Parathyroid adenoma (tissue), 2 donors: ENCODE data around the gene SCP2.
A peak's percentile ranks its signal among the peaks of the same experiment; 100 is the strongest.

Experiments used
- H2AFZ ChIP-seq: fragments of 300-600 bp; sonication (generic); one replicate; pipeline ENCODE4 v1.7.0; 2017; ENCODE audit warnings: antibody characterized with exemption, mild to moderate bottlenecking
- H3K27ac ChIP-seq: fragments of 300-600 bp; sonication (generic); one replicate; pipeline ENCODE4 v1.7.0; 2017
- H3K27me3 ChIP-seq: fragments of 300-600 bp; sonication (generic); one replicate; pipeline ENCODE4 v1.7.0; 2017; ENCODE audit warnings: low read length; ENCODE audit not compliant: control insufficient read depth, insufficient read depth
- H3K36me3 ChIP-seq: fragments of 300-600 bp; sonication (generic); one replicate; pipeline ENCODE4 v1.7.0; 2017; ENCODE audit warnings: low read length; ENCODE audit not compliant: control insufficient read depth, insufficient read depth
- H3K4me1 ChIP-seq: fragments of 300-600 bp; sonication (generic); one replicate; pipeline ENCODE4 v1.7.0; 2017; ENCODE audit warnings: control low read depth
- H3K4me2 ChIP-seq: fragments of 300-600 bp; sonication (generic); one replicate; pipeline ENCODE4 v1.7.0; 2017; ENCODE audit warnings: low read length
- H3K4me3 ChIP-seq: fragments of 300-600 bp; sonication (generic); one replicate; pipeline ENCODE4 v1.7.0; 2017; ENCODE audit warnings: low read depth, low read length
- H3K79me2 ChIP-seq: fragments of 300-600 bp; sonication (generic); one replicate; pipeline ENCODE4 v1.7.0; 2017; ENCODE audit warnings: control low read depth
- H3K9ac ChIP-seq: fragments of 300-600 bp; sonication (generic); one replicate; pipeline ENCODE4 v1.7.0; 2017; ENCODE audit warnings: mild to moderate bottlenecking
- H3K9me3 ChIP-seq: fragments of 300-600 bp; sonication (generic); one replicate; pipeline ENCODE4 v1.7.0; 2017; ENCODE audit warnings: low read length; ENCODE audit not compliant: control insufficient read depth
- TF ChIP-seq, protein P1 (sequence below): fragments of 300-600 bp; sonication (generic); IDR thresholded peaks from one replicate; pipeline ENCODE4 v1.7.0; 2017; ENCODE audit warnings: antibody characterized with exemption, mild to moderate bottlenecking
- donor health status: primary hyperparathyroidism.

SCP2 gene

DNA sequence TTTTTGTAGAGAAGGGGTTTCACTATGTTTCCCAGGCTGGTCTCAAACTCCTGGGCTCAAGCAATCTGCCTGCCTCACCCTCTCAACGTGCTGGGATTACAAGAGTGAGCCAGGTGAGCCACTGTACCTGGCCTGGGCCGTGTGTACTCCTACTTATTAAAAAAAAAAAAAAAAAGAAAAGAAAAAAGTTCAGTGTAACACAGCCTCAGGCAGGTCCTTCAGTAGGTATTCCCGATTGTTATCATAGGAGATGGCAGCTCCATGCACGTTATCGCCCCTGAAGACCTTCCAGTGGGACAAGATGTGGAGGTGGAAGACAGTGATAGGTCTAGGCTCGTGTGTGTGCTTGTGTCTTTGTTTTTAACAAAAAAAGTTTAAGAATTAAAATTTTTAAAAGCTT is 8.9 kb upstream of the SCP2 start:
- no peaks in the 10 kb centered on the region for H3K4me1 ChIP-seq
- H3K36me3 ChIP-seq = no peaks in the 10 kb centered on the region
- H3K4me3 ChIP-seq = no peak overlapping the region
- H3K9me3 ChIP-seq = no peaks in the 10 kb centered on the region
- no peak overlapping the region for H2AFZ ChIP-seq
- no peak overlapping the region for H3K4me2 ChIP-seq
- TF ChIP-seq, protein P1, sequence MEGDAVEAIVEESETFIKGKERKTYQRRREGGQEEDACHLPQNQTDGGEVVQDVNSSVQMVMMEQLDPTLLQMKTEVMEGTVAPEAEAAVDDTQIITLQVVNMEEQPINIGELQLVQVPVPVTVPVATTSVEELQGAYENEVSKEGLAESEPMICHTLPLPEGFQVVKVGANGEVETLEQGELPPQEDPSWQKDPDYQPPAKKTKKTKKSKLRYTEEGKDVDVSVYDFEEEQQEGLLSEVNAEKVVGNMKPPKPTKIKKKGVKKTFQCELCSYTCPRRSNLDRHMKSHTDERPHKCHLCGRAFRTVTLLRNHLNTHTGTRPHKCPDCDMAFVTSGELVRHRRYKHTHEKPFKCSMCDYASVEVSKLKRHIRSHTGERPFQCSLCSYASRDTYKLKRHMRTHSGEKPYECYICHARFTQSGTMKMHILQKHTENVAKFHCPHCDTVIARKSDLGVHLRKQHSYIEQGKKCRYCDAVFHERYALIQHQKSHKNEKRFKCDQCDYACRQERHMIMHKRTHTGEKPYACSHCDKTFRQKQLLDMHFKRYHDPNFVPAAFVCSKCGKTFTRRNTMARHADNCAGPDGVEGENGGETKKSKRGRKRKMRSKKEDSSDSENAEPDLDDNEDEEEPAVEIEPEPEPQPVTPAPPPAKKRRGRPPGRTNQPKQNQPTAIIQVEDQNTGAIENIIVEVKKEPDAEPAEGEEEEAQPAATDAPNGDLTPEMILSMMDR = no peak
- H3K27ac ChIP-seq = no peak overlapping the region
- no peaks in the 10 kb centered on the region for H3K79me2 ChIP-seq
- no peaks in the 10 kb centered on the region for H3K27me3 ChIP-seq
- H3K9ac ChIP-seq = no peak overlapping the region

DNA sequence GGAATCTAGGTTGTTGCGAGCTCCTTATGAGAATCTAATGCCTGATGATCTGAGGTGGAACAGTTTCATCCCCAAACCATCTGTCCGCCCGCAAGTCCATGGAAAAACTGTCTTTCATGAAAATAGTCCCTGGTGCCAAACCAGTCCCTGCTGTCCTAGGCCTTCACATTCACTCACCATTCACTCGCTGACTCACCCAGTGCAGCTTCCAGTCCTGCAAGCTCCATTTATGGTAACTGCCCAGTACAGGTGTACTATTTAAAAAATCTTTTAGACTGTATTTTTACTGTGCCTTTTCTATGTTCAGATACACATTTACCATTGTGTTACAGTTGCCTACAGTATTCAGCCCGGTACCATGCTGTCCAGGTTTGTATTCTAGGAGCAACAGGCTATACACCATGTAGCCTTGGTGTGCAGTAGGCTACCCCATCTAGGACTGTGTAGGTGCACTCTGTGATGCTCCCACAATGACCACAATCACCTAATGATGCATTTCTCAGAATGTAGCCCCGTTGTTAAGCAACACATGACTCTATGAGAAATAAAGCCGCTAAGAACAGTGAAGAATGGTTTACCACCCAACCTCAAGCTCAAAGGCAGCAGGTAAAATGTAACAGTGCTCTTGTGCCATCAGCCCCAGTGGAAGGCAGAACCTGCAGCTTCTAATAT is 7.9 kb upstream of the SCP2 start:
- no peak overlapping the region for H3K4me2 ChIP-seq
- no peak overlapping the region for H3K9ac ChIP-seq
- H3K9me3 ChIP-seq = no peaks in the 10 kb centered on the region
- no peaks in the 10 kb centered on the region for H3K79me2 ChIP-seq
- H3K4me3 ChIP-seq = no peak overlapping the region
- no peaks in the 10 kb centered on the region for H3K4me1 ChIP-seq
- no peaks in the 10 kb centered on the region for H3K27me3 ChIP-seq
- TF ChIP-seq, protein P1 = no peak
- no peaks in the 10 kb centered on the region for H3K36me3 ChIP-seq
- H2AFZ ChIP-seq = no peak overlapping the region
- H3K27ac ChIP-seq = no peak overlapping the region

DNA sequence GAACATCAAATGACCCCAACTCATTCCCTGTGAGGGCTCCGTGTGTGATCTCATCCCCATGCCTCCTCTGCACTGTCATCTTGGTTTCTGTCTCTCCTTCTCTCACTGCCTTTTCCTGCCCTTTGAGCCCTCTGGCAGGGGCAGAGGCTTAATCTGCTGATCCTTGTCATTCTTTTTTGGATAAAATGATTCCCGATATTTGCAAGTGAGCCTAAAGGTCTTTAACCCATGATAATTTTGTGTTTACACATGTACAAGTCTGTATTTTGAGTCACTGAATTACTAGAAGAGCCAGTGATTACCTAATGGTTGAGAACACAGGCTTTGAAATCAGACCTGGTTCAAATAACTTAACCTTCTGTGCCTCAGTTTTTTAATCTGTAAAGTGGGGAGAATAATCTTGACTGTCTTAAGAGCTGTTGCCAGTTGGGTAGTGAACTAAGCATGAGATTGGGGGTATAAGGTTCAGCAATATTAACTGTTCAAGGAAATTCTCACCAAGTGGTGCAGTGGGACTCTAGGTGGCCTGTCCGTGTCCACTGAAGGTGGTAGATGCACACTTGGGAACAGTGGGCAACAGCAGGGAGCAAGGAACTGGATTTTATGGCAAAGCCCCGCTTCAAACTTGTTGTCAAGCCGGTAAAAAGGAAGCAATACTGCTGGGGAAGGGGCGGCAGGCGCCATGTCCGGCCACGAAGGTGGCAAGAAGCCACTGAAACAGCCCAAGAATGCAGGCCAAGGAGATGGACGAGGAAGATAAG is 7.2 kb upstream of the SCP2 start:
- H3K4me2 ChIP-seq = peak overlapping the region; percentile 86
- no peaks in the 10 kb centered on the region for H3K79me2 ChIP-seq
- TF ChIP-seq, protein P1 = no peak
- no peaks in the 10 kb centered on the region for H3K27me3 ChIP-seq
- no peaks in the 10 kb centered on the region for H3K36me3 ChIP-seq
- peak overlapping the region; percentile 83 for H3K4me3 ChIP-seq
- no peaks in the 10 kb centered on the region for H3K4me1 ChIP-seq
- H3K9me3 ChIP-seq = no peaks in the 10 kb centered on the region
- H3K9ac ChIP-seq = no peak overlapping the region
- H3K27ac ChIP-seq = peak overlapping the region; percentile 69
- no peak overlapping the region for H2AFZ ChIP-seq

DNA sequence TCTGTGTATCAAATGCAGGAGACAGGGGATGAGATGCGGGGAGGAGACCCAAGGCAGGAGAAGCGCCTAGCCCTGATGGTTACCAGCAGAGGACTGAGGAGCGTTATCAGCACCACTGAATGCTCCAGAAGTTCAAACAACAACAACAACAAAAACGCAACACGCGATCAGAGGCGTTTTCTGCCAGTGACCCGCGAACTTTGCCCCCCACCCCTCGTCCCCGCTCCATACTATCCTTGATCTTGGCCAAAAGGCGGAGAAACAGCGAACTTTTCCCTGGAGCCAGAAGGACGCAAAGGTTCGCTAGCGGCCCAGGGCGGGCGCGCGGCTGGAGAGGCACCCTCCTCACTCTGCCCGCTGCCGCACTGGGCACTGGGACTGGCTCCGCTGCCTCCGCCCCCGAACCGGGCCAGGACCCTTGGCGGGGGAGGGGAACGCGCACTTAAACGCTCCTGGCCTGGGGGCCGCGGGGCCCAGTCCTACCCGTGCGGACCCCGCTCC is 6.2 kb upstream of the SCP2 start:
- Histone ChIP-seq H3K4me1 (no peaks in the 10 kb centered on the region), H3K27me3 (no peaks in the 10 kb centered on the region), H3K36me3 (no peaks in the 10 kb centered on the region), H2AFZ (peak overlapping the region; percentile 82), H3K27ac (peak overlapping the region; percentile 69), H3K79me2 (no peaks in the 10 kb centered on the region), H3K4me3 (peak overlapping the region; percentile 83), H3K9me3 (no peaks in the 10 kb centered on the region), H3K9ac (peak overlapping the region; percentile 39), H3K4me2 (peak overlapping the region; percentile 86)
- TF ChIP-seq, protein P1 = no peak
